GM21529 (cell line): ENCODE results near the gene PITRM1.

Experiments used
- ATAC-seq: cut with Tn5 transposase; IDR thresholded peaks from one replicate; pipeline ENCODE4 v1.9.1; 2021; ENCODE audit not compliant: unreplicated experiment

Gene PITRM1

DNA sequence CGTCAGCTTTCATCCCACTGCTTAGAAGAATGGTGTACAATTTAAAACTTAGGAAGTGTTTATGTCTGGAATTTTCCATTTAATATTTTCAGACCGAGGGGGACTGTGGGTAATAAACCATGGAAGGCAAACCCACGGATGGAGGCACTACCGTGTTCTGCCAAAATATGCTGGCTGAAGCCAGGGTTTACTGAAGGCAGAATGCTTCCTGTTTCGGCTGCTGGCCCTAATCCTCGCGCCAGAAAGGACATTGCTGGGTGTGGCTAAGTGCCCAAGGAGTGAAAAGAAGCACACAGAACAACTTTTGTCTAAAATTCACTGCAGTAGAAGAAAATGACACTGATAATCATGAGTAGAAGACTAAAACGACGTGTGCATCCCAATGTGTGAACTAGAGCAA lies 32.3 kb downstream of the PITRM1 start:
- no peak for ATAC-seq

DNA sequence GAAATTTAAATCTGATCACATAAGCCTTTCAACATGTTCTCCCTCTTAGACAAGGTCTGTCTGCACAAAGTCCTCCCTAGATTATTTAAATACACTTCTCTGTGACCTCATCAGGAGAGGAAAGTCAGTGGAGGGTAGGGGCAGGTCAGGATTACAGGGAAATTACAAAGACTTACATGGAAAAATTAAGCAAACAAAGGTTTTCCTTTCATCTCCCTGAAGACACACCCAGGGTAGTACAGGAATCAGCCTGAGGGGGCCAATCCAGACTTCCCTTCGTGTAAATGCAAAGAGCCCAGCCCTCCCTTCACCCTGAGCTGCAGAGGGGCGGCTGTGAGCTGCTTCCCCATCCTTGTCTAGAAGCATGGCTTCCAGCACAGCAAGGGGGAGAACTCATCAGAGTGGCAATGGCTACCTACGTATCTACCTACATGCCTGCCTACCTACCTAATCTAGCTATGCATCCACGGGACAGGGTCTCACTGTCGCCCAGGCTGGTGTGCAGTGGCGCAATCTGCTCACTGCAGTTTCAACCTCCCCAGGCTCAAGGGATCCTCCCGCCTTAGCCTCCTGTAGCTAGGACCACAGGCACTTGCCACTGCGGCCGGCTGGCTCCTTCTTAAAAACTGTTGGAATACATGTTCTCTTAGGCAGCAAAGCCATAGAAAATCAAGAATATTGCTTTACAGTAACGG lies 33.2 kb downstream of the PITRM1 start:
- no peak for ATAC-seq

DNA sequence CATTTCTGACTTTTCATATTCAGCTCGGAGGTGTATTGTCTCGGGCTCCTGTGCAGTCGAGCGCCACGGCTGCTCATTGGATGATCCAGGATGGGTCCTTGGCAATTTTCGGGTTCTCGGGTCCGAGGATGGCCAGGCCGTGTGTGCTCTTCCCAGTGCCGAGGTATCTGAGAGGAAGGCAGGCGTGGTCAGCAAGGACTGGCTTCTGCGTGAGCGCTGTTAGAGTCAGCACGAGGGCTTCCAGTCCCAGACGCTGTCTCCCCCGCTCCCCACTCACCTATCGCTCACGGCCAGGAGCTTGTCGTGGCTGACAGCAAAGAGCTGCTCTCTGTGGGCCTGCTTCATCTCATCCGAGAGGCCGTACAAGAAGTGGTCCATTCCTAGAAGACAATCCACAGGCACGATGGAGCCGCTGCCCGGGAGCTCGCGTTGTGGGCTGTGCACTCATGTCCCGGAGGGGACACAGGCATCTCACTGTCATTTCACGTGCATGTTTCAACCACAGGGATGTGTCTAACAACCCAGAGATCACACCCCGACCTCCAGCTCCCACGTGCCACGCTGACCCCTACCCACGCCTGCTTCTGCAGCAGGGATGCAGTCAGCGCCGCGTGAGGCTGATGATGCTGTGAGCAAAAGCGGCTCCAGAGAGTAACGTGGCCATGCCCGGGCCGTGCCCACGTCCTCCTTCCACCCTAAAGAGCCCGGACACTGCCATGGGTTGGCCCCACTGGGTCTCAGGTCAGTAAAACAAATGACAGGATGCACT lies 34.4 kb downstream of the PITRM1 start:
- ATAC-seq: no peak

DNA sequence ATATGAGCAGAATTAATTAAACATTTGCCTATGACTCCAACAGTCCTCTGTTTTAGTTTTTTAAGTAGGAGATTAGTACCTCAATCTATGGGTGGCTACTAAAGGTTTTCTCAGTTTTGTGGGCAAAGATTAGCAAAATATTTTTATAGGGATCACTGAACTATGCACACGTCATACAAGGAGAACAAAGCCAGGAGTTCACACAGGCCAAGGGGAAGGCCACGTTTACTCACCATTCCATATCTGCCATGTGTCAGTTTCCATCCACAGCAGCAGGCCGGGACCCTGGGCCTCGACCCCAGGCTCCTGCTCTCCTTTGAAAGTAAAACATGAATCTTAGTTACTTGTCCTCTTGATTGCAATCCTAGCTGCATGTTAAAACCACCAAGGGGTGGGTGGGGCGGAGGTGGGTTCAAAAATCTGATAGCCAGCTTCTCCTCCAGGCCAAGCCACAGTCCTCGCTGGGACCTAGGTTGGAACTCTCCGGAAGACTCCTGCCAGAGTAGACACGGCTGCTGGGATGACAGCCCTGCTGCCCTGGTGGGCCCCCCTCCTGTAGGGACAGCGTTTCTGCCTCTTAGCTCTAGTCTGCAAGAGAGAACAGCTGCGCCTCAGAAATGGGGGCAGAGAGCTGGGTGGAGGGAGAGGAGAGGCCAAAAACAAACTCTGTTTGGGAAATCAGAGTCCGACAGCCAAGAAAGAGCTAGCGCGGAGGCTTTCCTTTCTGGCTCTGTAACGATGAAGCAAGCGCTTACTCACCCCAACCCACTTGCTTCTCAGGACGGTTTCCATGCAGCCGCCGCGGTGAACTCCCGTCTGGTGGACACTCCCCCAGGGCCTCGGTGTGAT lies 35.6 kb downstream of the PITRM1 start:
- no peak for ATAC-seq

DNA sequence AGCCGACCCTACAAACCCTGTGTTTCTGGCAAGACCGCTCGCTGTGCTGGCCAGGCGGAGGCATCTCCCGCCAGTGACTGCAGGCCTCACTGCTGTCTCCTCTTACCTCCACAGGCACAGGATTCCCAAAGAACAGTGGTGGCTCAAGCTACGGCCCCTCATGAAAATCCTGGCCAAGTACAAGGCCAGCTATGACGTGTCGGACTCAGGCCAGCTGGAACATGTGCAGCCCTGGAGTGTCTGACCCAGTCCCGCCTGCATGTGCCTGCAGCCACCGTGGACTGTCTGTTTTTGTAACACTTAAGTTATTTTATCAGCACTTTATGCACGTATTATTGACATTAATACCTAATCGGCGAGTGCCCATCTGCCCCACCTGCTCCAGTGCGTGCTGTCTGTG lies 36.2 kb downstream of the PITRM1 start:
- no peak for ATAC-seq

DNA sequence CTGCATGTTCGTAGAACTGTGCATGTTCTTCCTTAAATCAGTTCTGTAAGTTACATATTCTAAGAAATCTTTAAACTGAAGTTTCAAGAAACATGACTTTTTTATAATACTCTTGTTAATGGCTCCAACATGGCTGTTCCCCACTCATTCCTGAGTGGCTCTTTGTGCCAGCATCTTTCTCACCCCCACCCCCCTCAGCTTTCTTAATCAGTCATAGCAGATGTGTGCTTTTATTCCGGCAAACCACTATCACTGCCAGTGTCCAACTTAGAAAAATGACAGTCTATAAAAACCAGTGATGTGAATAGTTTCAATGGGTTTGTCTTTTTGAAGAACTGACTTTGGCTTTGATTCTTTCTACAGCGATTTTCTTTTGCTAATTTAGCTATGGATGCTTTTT lies 37.6 kb downstream of the PITRM1 start:
- ATAC-seq: no peak

DNA sequence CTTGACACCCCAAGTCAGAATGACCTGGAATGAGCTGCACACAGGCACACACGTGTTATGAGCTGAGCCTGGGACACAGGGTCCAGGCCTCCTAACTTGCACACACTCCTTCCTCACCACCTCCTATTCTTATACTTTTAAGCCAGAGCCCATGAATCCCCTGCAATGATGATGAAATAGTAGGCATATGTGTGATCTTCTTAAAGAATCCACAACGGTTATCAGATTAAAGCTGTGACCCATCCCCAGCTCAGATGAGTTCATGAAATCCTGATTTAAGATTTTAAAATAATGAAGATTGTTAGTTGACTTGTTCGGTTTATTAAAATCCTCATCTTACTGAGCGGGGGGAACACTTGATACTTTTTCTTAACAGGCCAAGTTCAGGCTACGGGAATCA lies 38.6 kb downstream of the PITRM1 start:
- ATAC-seq: no peak

DNA sequence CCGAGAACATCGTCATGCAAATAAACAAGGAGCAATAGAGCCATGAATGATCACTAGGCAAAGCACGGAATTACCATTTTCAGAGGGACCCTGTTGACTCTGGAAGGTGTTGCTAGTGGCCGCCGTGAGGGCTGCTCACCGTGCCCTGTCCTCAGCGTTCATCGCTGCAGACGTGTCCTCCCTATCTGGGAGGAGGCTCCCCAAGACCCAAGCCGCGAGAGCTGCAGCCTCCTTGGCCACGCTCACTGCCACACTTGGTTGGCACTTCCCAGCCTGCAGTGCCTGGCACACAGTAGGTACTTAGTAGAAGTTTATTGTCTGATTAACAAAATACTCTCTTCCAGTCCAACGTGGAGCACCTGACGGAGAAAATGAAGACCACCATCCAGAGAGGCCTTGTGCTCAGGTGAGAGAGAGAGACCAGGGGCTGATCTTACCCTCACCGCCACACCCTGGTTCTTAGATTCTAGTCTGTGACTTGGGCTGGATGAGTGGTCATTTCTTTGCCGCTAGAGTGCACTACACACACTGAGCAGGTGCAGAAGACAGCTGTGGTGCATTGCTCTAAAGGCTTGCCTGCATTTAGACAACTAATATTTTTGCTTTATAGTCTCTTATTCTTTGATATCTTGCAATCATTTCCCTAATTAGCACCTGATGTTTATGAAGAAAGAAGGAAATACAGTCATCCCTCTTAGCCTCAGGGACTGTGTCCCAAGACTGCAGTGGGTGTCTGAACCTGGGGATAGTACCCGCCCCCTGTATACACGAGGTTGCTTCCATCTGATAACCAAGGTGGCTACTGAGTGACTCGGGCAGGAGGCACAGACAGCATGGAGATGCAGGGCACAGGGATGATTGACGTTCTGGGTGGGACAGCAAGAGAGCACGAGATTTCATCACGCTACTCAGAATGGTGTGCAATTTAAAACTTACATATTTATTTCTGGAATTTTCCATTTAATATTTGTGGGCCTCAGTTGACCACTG lies 40.3 kb downstream of the PITRM1 start:
- no peak for ATAC-seq

DNA sequence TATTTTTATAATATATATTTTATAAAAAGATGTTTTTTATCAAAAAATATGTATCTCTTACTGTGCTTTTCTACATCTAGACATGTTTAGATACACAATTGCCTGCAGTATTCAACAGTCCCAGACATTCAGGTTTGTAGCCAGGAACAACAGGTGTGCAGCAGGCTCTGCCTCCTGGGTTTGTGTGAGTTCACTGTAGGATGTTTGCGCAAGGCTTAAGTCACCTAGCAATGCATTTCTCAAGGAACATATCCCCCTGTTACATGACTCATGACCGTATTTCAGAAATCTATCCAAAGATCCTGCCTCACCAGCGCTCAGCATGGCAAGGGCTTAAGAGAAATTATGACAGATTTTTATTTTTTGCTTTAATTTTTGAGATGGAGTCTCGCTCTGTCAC lies 41.5 kb downstream of the PITRM1 start:
- ATAC-seq: no peak

DNA sequence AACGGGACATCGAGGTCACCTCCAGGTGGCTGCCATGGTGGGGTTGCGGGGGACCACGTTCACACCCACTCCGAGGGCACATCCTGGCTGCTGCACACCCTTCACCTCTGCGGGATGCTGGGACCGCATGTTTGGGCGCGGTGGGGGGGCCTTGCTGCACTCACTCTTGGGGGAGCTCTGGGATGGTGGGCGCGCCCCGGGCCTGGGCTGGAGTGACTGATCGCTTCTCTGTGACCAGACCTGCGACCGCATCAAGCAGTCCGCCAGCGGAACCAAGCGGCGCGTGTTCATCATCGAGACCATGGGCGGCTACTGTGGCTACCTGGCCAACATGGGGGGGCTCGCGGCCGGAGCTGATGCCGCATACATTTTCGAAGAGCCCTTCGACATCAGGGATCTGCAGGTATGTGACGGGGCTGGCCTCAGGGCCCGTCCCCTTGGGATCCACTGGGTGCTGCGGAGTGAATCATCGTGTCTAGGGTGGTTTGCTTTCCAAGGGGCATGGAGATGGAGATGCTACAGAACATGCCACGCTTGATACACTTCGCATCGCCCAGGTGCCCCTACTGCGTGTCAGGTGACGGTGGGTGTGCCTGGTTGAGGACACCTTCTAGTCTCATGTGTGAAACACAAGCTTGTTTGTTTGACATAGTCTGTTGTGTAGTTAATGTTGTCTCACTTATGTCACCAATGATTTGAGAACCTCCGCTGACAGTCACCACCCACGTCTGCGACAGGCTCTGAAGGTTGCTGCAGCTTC lies 42.8 kb downstream of the PITRM1 start:
- no peak for ATAC-seq

DNA sequence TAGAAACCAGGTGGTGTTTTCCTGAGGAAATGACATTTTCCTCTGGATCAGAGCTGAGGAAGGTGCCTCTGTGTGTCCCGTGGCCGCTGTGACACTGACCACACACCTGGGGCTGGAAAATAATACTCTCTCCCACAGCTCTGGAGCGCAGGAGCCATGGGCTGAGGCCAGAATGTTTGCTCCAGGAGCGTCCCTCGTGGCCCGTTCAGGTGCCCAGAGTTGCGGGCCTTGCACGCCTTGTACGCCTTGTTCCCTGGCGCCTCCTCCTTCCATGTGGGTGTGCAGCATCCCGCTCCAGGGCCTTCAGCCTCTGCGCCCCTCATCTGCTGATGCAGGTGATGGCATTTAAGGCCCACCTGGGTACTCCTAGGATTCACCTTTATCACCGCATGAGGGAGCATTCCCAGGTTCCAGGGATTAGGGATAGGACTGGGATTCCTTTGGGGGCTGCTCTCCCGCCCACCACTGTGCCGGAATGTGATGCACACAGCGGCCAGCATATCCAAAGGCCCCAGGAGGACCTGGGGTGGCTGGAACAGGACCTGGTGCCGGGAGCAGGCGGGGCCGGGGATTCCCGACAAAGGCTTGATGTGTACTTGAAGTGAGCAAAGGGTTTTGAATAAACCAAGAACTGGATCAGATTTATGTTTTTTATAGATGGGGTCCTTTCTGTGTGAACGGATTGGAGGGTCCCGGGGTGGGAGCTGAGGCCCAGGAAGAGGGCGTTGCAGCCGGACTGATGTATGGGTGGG lies 44.0 kb downstream of the PITRM1 start:
- ATAC-seq: no peak

DNA sequence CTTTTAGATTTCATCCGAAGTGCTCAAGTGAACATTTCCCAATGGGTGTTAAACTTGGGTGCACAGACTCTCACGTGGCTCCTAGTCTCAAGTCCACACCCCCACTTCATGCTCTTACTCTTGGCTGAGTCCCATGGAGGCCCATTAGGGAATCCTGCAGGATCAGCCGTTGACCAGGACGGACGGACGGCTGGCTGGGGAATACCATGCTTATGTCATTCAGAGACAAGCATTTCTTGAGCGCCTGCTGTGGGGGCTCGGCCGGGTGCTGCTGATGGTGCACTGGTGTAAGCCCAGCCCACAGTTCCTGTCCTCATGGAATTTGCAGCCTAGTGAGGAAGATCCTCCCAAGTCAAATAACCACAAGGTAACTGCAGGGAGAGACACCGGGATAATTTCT lies 44.7 kb downstream of the PITRM1 start:
- no peak for ATAC-seq

DNA sequence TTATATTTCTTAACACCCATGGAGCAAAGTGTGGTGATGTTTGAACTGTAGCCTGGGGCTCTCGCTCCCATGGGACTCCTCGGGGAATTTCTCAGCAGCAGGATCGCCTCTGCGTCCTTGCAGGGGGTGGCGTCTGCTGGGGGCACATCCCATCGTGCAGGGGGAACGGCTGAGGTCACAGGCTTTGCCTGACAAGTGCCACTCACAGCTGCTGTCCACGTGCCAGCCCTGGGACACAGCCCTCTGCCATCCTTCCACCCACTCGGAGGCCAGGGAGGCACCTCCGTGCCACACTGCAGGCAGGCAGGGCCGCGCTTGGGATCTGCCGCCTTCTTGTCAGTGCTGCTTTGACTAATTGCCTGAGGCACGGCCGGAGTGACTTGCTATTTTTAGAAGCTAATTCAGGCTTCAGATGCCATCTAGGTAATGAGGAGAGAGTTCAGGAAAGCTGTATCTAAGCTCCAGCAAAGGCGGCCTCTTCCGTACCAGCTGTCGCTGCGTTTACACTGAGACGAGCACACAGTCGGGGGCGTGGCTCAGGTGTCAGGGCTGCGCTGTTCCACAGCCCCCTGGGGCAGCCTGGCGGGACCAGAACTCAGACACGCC lies 45.7 kb downstream of the PITRM1 start:
- ATAC-seq: no peak

DNA sequence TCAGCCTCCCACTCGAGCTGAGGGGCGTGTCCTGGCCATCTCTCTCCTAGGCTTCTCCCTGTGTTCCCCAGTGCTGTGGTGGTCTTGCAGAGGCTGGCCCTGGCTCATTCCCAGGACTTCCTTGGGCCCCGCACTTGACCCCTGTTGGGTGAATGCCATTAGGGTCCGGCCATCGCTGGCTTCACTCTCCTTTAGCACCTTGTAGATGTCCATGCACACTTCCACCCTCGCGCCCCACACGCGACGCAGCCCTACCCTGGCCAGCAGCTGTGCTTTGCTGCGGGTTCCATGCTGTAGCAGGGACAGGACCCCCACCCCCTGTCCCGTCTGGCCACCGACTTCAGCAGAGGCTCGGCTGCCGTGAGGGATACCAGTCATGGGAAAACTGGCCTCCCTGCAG lies 46.3 kb downstream of the PITRM1 start:
- ATAC-seq: no peak

DNA sequence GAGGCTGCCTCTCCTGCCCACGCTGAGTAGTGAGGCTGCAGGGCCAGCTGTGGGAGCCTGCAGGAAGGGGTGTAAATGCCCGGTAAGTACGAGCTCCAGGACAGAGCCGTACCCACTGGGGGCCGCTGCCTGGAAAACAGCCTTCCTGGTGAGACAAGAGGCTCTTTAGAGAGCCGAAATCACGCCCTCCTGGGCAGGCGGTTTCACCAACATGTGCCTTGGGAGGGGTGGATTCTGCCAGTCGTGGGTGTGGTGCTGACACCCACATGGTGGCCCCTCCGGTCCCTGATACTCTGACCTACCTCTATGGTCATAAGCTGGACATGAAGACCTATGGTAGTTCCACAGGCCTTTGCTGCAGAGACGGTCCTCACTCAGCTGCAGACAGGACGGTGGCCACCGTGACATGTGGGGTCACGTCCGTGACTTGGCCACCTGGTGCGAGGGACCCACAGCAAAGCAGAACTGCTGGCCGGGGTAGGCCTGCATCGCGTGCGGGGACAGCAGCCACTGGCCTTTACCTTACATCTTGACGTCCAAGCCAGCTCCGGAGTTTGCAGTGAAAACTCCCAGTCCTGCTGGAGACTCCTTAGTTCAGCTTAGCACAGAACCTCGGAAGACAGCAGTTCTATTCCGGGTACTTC lies 46.9 kb downstream of the PITRM1 start:
- no peak for ATAC-seq

DNA sequence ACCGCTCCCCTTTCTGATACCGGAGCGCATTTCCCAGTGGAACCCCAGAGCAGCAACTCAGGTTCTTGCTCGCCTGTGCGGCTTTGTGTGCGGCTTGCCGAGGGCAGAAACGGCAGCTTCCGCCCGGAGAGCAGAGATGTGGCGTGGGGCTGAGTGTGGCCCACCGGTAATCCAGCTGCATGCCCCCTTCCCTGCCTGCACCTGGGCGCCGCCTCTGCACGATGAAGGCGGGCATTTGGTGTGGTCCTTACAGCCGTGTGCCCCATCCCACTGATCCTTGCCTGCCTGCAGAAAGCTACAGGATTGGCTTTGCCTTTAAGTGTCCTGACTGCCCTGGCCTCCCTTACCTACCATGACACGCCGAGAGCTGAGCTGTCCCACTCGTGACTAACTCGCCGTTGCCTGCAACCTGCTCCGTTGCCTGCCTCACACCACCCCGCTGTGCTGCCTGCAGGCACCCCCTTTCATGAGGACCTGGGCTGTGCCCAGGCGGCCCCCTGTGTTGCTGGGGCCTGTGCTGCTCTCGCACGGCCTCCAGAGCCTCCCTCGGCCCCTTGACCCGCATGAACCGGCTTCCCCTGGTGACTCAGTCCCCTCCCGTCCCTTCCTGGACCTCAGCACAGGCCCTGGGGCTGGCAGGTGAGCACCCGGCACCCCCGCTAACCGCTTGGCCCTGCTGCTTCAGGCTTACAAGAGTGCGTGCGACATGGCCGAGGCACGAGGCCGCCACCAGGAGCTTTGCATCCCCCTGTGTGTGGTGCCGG lies 48.0 kb downstream of the PITRM1 start:
- ATAC-seq: no peak

DNA sequence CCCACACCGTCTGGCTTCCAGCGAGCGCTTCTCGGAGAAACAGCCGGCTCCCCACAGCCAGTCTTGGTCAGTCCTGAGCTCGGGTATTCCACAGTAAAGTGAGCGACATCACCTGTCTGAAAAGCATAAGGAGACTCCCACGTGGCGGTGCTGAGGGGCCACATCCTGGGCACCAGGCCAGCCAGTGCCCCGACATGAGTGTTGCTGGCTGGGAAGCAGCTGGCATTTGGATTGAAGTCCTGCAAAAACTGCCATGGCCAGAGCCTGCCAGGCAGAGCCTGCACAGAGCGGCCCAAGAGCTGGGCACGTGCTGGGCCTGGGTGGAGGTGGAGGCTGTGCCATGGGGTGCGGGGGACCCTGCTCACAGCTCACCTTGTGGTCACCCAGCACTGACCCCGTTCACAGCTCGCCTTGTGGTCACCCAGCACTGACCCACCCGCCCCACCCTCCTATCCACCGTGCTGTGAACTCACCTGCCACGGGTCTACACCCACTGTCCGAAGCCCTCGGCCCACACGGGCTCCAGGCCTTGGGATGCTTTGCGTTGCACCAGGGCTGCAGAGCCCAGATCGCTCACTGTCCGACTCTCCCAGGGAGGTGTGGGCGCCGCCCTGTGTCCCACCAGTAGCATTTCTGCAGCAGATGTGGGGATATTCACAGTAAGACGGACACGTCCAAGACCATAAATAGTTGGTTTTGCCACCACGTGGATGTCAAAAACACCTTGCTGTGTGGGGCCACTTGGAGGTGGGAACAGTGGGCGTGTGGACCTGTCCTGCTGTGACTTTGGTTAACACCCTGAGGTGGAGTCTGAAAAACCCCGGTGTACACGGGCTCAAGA lies 48.8 kb downstream of the PITRM1 start:
- ATAC-seq: no peak
